HUDEP-2 (cell line): ENCODE data around the gene CPE.

ENCODE experiments used
- DNase-seq, 76 experiments: peaks; one replicate each; lab custom pipeline; 2025; ENCODE audit not compliant: unreplicated experiment in 76 of 76; lab: John Stamatoyannopoulos, UW

Gene CPE

GRCh38 chr4:165504184-165504583, 125.4 kb downstream of the CPE start:
- DNase-seq = no peak

- DNase-seq = no peak
Measured at GRCh38 chr4:165505958-165506837, 127.4 kb downstream of the CPE start.

- DNase-seq = no peak
Measured at GRCh38 chr4:165506849-165507248, 128.0 kb downstream of the CPE start.

GRCh38 chr4:165507381-165507780, 128.6 kb downstream of the CPE start:
- no peak for DNase-seq

- no peak for DNase-seq
Measured at GRCh38 chr4:165508372-165509120, 129.7 kb downstream of the CPE start.

- no peak for DNase-seq
Measured at GRCh38 chr4:165512424-165512823, 133.6 kb downstream of the CPE start.

- no peak for DNase-seq
Measured at GRCh38 chr4:165514739-165515138, 135.9 kb downstream of the CPE start.

- no peak for DNase-seq
Measured at GRCh38 chr4:165515201-165515600, 136.4 kb downstream of the CPE start.

GRCh38 chr4:165516281-165516833, 137.5 kb downstream of the CPE start:
- no peak for DNase-seq

GRCh38 chr4:165517216-165517615, 138.4 kb downstream of the CPE start:
- DNase-seq = no peak

GRCh38 chr4:165518024-165518616, 139.3 kb downstream of the CPE start:
- DNase-seq = no peak

GRCh38 chr4:165518686-165519085, 139.9 kb downstream of the CPE start:
- DNase-seq = no peak

- no peak for DNase-seq
Measured at GRCh38 chr4:165519591-165519990, 140.8 kb downstream of the CPE start.

GRCh38 chr4:165520086-165520485, 141.3 kb downstream of the CPE start:
- no peak for DNase-seq

- no peak for DNase-seq
Measured at GRCh38 chr4:165522050-165522449, 143.2 kb downstream of the CPE start.

- no peak for DNase-seq
Measured at GRCh38 chr4:165524532-165525190, 145.9 kb downstream of the CPE start.

- no peak for DNase-seq
Measured at GRCh38 chr4:165532976-165533375, 154.2 kb downstream of the CPE start.

GRCh38 chr4:165537028-165537648, 158.3 kb downstream of the CPE start:
- peak in 17 of 76 experiments; percentile 0 to 35 (median 10) for DNase-seq

GRCh38 chr4:165539801-165540200, 161.0 kb downstream of the CPE start:
- no peak for DNase-seq

- no peak for DNase-seq
Measured at GRCh38 chr4:165540206-165540830, 161.5 kb downstream of the CPE start.
